SK-N-SH treated with all-trans-retinoic acid at 6 μM for 48 hours (cell line): ENCODE results near the gene RSKR.

Experiments used
- ATAC-seq: fragments of 200-7000 bp; cut with Tn5 transposase; 3 replicates; pipeline ENCODE4 v1.9.1; 2020; ENCODE audit warnings: mild to moderate bottlenecking, moderate library complexity
- ARNTL ChIP-seq: fragments of 450-650 bp; formaldehyde crosslinking; IDR thresholded peaks from 2 replicates; pipeline ENCODE4 v1.5.0; 2020; ENCODE audit warnings: low read depth, mild to moderate bottlenecking, moderate library complexity, borderline replicate concordance
- BACH2 ChIP-seq: fragments of 250-450 bp; sonication (Bioruptor Pico); IDR thresholded peaks from 2 replicates; pipeline ENCODE4 v1.9.0; 2021; ENCODE audit warnings: mild to moderate bottlenecking, borderline replicate concordance
- CSDC2 ChIP-seq: fragments of 250-450 bp; sonication (Bioruptor Pico); IDR thresholded peaks from 2 replicates; pipeline ENCODE4 v1.5.0; 2020; ENCODE audit warnings: mild to moderate bottlenecking, moderate library complexity
- ESRRG ChIP-seq: fragments of 250-450 bp; sonication (Bioruptor Pico); IDR thresholded peaks from 2 replicates; pipeline ENCODE4 v1.6.1; 2021; ENCODE audit warnings: mild to moderate bottlenecking
- GLIS3 ChIP-seq: fragments of 250-450 bp; sonication (Bioruptor Pico); IDR thresholded peaks from 2 replicates; pipeline ENCODE4 v1.5.0; 2020; ENCODE audit warnings: mild to moderate bottlenecking, moderate library complexity
- ISL1 ChIP-seq: fragments of 250-450 bp; sonication (Bioruptor Pico); IDR thresholded peaks from 2 replicates; pipeline ENCODE4 v2.1.2; 2022; ENCODE audit warnings: mild to moderate bottlenecking, moderate library complexity
- OSR1 ChIP-seq: fragments of 250-450 bp; sonication (Bioruptor Pico); IDR thresholded peaks from 2 replicates; pipeline ENCODE4 v1.8.0; 2022; ENCODE audit warnings: moderate library complexity, mild to moderate bottlenecking, inconsistent platforms
- PPARA ChIP-seq: fragments of 250-450 bp; sonication (Bioruptor Pico); IDR thresholded peaks from 2 replicates; pipeline ENCODE4 v1.5.0; 2020; ENCODE audit warnings: mild to moderate bottlenecking, borderline replicate concordance
- RARB ChIP-seq: fragments of 250-450 bp; sonication (Bioruptor Pico); IDR thresholded peaks from 2 replicates; pipeline ENCODE4 v1.8.0; 2021; ENCODE audit warnings: mild to moderate bottlenecking, moderate library complexity
- SNAI2 ChIP-seq: fragments of 250-450 bp; sonication (Bioruptor Pico); IDR thresholded peaks from 2 replicates; pipeline ENCODE4 v1.5.0; 2020; ENCODE audit warnings: mild to moderate bottlenecking, moderate library complexity
- TCF4 ChIP-seq: fragments of 250-450 bp; sonication (Bioruptor Pico); IDR thresholded peaks from 2 replicates; pipeline ENCODE4 v1.8.0; 2021; ENCODE audit warnings: mild to moderate bottlenecking, moderate library complexity, borderline replicate concordance
- TOX ChIP-seq: fragments of 250-450 bp; sonication (Bioruptor Pico); IDR thresholded peaks from 2 replicates; pipeline ENCODE4 v1.8.0; 2021; ENCODE audit warnings: mild to moderate bottlenecking, moderate library complexity, borderline replicate concordance
- ZC3H10 ChIP-seq: fragments of 250-450 bp; sonication (Bioruptor Pico); IDR thresholded peaks from 2 replicates; pipeline ENCODE4 v1.5.1; 2021; ENCODE audit warnings: mild to moderate bottlenecking, moderate library complexity
- ZFP3 ChIP-seq: fragments of 250-450 bp; sonication (Bioruptor Pico); IDR thresholded peaks from 2 replicates; pipeline ENCODE4 v1.5.0; 2020; ENCODE audit warnings: mild to moderate bottlenecking, moderate library complexity
- ZFP30 ChIP-seq: fragments of 450-650 bp; formaldehyde crosslinking; IDR thresholded peaks from 2 replicates; pipeline ENCODE4 v1.5.0; 2022; ENCODE audit warnings: mild to moderate bottlenecking, moderate library complexity
- ZNF70 ChIP-seq: fragments of 450-650 bp; formaldehyde crosslinking; IDR thresholded peaks from 2 replicates; pipeline ENCODE4 v1.5.0; 2020; ENCODE audit warnings: mild to moderate bottlenecking, moderate library complexity
- ZNF8 ChIP-seq: fragments of 450-650 bp; formaldehyde crosslinking; IDR thresholded peaks from 2 replicates; pipeline ENCODE4 v1.5.0; 2020; ENCODE audit warnings: mild to moderate bottlenecking, moderate library complexity
- TF ChIP-seq, protein P1 (sequence below): fragments of 250-450 bp; sonication (Bioruptor Pico); IDR thresholded peaks from 2 replicates; pipeline ENCODE4 v1.8.0; 2020; ENCODE audit warnings: mild to moderate bottlenecking, moderate library complexity, borderline replicate concordance
- TF ChIP-seq, protein P2 (sequence below): fragments of 250-450 bp; sonication (Bioruptor Pico); IDR thresholded peaks from 2 replicates; pipeline ENCODE4 v1.5.1; 2021; ENCODE audit warnings: mild to moderate bottlenecking, moderate library complexity
- TF ChIP-seq, protein P3 (sequence below): fragments of 250-450 bp; sonication (Bioruptor Pico); IDR thresholded peaks from 2 replicates; pipeline ENCODE4 v1.5.0; 2020; ENCODE audit warnings: mild to moderate bottlenecking, moderate library complexity
- TF ChIP-seq, protein P4 (sequence below): fragments of 250-450 bp; sonication (Bioruptor Pico); IDR thresholded peaks from 2 replicates; pipeline ENCODE4 v1.8.0; 2021; ENCODE audit warnings: low read depth, mild to moderate bottlenecking, moderate library complexity, borderline replicate concordance
- TF ChIP-seq, protein P5 (sequence below): fragments of 250-450 bp; sonication (Bioruptor Pico); IDR thresholded peaks from 2 replicates; pipeline ENCODE4 v1.5.1; 2020; ENCODE audit warnings: low read depth, mild to moderate bottlenecking, moderate library complexity

Gene RSKR

DNA sequence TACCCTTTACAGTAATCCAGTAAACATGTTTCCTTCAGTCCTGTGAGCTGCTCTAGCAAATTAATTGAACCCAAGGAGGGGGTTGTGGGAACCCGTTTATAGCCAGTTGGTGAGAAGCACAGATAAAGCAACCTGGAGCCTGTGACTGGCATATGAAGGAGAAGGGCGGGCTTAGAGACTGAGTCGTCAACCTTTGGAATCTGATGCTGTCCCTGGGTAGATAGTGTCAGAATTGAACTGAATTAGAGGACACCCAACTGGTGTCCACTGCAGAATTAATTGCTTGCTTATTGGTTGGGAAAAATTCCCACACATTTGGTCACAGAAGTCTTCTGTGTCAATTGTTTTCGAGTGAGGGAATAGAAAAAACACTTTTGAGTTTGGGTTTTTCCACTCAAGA, 12.8 kb upstream of the RSKR start:
- TF ChIP-seq ZNF70 (CRISPR knock-in tag) (no peak), OSR1 (CRISPR knock-in tag) (no peak), PPARA (CRISPR knock-in tag) (no peak), RARB (no peak), ZFP3 (no peak), SNAI2 (CRISPR knock-in tag) (no peak), CSDC2 (CRISPR knock-in tag) (no peak), ARNTL (CRISPR knock-in tag) (no peak), BACH2 (no peak), ISL1 (CRISPR knock-in tag) (no peak), ZC3H10 (no peak), TCF4 (CRISPR knock-in tag) (no peak), ZNF8 (CRISPR knock-in tag) (no peak), GLIS3 (CRISPR knock-in tag) (no peak), TOX (CRISPR knock-in tag) (no peak), ZFP30 (CRISPR knock-in tag) (no peak), ESRRG (CRISPR knock-in tag) (no peak)
- TF ChIP-seq, protein P1, sequence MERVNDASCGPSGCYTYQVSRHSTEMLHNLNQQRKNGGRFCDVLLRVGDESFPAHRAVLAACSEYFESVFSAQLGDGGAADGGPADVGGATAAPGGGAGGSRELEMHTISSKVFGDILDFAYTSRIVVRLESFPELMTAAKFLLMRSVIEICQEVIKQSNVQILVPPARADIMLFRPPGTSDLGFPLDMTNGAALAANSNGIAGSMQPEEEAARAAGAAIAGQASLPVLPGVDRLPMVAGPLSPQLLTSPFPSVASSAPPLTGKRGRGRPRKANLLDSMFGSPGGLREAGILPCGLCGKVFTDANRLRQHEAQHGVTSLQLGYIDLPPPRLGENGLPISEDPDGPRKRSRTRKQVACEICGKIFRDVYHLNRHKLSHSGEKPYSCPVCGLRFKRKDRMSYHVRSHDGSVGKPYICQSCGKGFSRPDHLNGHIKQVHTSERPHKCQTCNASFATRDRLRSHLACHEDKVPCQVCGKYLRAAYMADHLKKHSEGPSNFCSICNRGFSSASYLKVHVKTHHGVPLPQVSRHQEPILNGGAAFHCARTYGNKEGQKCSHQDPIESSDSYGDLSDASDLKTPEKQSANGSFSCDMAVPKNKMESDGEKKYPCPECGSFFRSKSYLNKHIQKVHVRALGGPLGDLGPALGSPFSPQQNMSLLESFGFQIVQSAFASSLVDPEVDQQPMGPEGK (CRISPR knock-in tag) = no peak
- TF ChIP-seq, protein P2, sequence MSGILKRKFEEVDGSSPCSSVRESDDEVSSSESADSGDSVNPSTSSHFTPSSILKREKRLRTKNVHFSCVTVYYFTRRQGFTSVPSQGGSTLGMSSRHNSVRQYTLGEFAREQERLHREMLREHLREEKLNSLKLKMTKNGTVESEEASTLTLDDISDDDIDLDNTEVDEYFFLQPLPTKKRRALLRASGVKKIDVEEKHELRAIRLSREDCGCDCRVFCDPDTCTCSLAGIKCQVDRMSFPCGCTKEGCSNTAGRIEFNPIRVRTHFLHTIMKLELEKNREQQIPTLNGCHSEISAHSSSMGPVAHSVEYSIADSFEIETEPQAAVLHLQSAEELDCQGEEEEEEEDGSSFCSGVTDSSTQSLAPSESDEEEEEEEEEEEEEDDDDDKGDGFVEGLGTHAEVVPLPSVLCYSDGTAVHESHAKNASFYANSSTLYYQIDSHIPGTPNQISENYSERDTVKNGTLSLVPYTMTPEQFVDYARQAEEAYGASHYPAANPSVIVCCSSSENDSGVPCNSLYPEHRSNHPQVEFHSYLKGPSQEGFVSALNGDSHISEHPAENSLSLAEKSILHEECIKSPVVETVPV (CRISPR knock-in tag) = no peak
- TF ChIP-seq, protein P3, sequence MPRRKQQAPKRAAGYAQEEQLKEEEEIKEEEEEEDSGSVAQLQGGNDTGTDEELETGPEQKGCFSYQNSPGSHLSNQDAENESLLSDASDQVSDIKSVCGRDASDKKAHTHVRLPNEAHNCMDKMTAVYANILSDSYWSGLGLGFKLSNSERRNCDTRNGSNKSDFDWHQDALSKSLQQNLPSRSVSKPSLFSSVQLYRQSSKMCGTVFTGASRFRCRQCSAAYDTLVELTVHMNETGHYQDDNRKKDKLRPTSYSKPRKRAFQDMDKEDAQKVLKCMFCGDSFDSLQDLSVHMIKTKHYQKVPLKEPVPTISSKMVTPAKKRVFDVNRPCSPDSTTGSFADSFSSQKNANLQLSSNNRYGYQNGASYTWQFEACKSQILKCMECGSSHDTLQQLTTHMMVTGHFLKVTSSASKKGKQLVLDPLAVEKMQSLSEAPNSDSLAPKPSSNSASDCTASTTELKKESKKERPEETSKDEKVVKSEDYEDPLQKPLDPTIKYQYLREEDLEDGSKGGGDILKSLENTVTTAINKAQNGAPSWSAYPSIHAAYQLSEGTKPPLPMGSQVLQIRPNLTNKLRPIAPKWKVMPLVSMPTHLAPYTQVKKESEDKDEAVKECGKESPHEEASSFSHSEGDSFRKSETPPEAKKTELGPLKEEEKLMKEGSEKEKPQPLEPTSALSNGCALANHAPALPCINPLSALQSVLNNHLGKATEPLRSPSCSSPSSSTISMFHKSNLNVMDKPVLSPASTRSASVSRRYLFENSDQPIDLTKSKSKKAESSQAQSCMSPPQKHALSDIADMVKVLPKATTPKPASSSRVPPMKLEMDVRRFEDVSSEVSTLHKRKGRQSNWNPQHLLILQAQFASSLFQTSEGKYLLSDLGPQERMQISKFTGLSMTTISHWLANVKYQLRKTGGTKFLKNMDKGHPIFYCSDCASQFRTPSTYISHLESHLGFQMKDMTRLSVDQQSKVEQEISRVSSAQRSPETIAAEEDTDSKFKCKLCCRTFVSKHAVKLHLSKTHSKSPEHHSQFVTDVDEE (CRISPR knock-in tag) = no peak
- no peak for ATAC-seq

DNA sequence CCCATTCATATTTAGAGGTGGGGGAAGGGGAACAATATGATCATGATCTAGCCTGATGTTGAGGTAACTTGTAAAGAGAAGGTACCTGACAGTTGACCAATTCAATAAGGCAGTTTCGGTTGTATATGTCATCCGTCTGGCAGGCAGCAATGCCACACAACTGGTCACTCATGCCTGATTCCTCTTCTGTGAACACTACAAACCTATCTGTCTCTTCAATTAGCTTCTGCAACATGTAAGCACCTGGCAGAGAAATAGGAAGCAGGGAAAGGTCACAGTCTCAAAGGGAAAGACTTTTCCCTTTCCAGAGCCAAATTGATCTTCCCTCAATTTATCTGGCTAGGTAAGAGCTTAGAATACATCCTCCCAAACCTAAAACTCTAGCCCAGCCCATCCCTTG, 10.2 kb upstream of the RSKR start:
- TF ChIP-seq OSR1 (CRISPR knock-in tag) = no peak
- no peak for TF ChIP-seq BACH2
- TF ChIP-seq, protein P4, sequence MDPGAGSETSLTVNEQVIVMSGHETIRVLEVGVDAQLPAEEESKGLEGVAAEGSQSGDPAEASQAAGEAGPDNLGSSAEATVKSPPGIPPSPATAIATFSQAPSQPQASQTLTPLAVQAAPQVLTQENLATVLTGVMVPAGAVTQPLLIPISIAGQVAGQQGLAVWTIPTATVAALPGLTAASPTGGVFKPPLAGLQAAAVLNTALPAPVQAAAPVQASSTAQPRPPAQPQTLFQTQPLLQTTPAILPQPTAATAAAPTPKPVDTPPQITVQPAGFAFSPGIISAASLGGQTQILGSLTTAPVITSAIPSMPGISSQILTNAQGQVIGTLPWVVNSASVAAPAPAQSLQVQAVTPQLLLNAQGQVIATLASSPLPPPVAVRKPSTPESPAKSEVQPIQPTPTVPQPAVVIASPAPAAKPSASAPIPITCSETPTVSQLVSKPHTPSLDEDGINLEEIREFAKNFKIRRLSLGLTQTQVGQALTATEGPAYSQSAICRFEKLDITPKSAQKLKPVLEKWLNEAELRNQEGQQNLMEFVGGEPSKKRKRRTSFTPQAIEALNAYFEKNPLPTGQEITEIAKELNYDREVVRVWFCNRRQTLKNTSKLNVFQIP (CRISPR knock-in tag) = no peak
- TF ChIP-seq ZC3H10 = no peak
- TF ChIP-seq, protein P5, sequence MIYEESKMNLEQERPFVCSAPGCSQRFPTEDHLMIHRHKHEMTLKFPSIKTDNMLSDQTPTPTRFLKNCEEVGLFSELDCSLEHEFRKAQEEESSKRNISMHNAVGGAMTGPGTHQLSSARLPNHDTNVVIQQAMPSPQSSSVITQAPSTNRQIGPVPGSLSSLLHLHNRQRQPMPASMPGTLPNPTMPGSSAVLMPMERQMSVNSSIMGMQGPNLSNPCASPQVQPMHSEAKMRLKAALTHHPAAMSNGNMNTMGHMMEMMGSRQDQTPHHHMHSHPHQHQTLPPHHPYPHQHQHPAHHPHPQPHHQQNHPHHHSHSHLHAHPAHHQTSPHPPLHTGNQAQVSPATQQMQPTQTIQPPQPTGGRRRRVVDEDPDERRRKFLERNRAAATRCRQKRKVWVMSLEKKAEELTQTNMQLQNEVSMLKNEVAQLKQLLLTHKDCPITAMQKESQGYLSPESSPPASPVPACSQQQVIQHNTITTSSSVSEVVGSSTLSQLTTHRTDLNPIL (CRISPR knock-in tag) = no peak
- no peak for TF ChIP-seq ISL1 (CRISPR knock-in tag)
- TF ChIP-seq, protein P2 (CRISPR knock-in tag) = no peak
- no peak for TF ChIP-seq ESRRG (CRISPR knock-in tag)
- no peak for TF ChIP-seq PPARA (CRISPR knock-in tag)
- TF ChIP-seq, all 23 proteins: peak for 0
- ATAC-seq = no peak
